Measurements from ENCODE around the gene MED13.
"Not testable (repeated sequence)": the region's sequence is repeated elsewhere in the genome, so short reads cannot be mapped to it uniquely, and the experiment has no call there.

GRCh38 chr17:61915162-61915561 lies 149.9 kb downstream of the MED13 start:
- not testable (repeated sequence) for TF ChIP-seq CTCF (optimal IDR thresholded peaks at IDR 0.05 in 1 of 3, IDR thresholded peaks at IDR 0.05 in 1 of 3, conservative IDR thresholded peaks at IDR 0.05 in 1 of 3; ENCODE audit: extremely low read depth in 1 of 3, insufficient read depth in 2 of 3, low read length in 3 of 3); EZH2 (IDR thresholded peaks at IDR 0.05; ENCODE audit: low read length)

All from keratinocyte (primary cell).